Transverse colon (tissue), 4 donors: Measurements from ENCODE around the gene CLSTN2. TPM values are rescaled to one million over a fixed set of nuclear protein-coding genes. Genes with fewer than 3 reads are reported as not detected.

Experiments used
- DNase-seq: peaks from one replicate; pipeline ENCODE4 v3.0.0-alpha.2; 2019
- H3K27ac ChIP-seq, 4 donors: fragments of 200-600 bp; sonication (generic); 2 replicates each; pipeline ENCODE4 v1.5.1; 2016 to 2018; ENCODE audit warnings: inconsistent platforms in 4 of 4
- H3K27me3 ChIP-seq: fragments of 200-600 bp; sonication (generic); 2 replicates; pipeline ENCODE4 v1.5.1; 2017; ENCODE audit warnings: inconsistent platforms
- H3K36me3 ChIP-seq, 4 donors: fragments of 200-600 bp; sonication (generic); 2 replicates each; pipeline ENCODE4 v1.5.1; 2017 to 2019; ENCODE audit warnings: inconsistent platforms in 4 of 4
- H3K4me1 ChIP-seq, 4 donors: fragments of 200-600 bp; sonication (generic); 2 replicates each; pipeline ENCODE4 v1.5.1; 2017 to 2020; ENCODE audit warnings: inconsistent platforms in 4 of 4
- H3K4me3 ChIP-seq, 4 donors: fragments of 200-600 bp; sonication (generic); 1 replicate in 1 of 4; 2 replicates in 3 of 4; pipeline versions ENCODE4 v1.5.1 to v1.6.1; 2017 to 2019; ENCODE audit warnings: inconsistent platforms in 4 of 4
- H3K9me3 ChIP-seq, 2 donors: fragments of 200-600 bp; sonication (generic); 2 replicates each; pipeline ENCODE4 v1.5.1; 2017 to 2019; ENCODE audit warnings: inconsistent platforms in 2 of 2
- EP300 ChIP-seq: sonication (generic); formaldehyde crosslinking; IDR thresholded peaks from one replicate; pipeline ENCODE4 v1.6.1; 2017; ENCODE audit warnings: antibody characterized with exemption, low read depth
- POLR2A ChIP-seq: fragments of 450-650 bp; IDR thresholded peaks from one replicate; pipeline ENCODE4 v1.6.1; 2016; ENCODE audit warnings: antibody characterized with exemption, mild to moderate bottlenecking, moderate library complexity
- POLR2AphosphoS5 ChIP-seq, 3 donors: sonication (generic); formaldehyde crosslinking; IDR thresholded peaks; one replicate each; pipeline ENCODE4 v1.6.1; 2016; ENCODE audit warnings: antibody characterized with exemption in 3 of 3
- WGBS, 2 donors: methylation state at CpG; one replicate each; pipeline ENCODE4 v1.1.5; 2018; ENCODE audit warnings: low coverage in 1 of 2; 5-methylcytosine and 5-hydroxymethylcytosine counted together
- in situ Hi-C, 4 donors: fragments of 200-750 bp; cut with MboI; loops; one replicate each; pipeline versions ENCODE4 v1.15.0 to v1.15.1; 2017; ENCODE audit warnings: low sequenced_read_pairs in 3 of 4, low pct_ligation_motif_present in 1 of 4, low pct_unique_long_range_greater_than_20kb in 1 of 4
- intact Hi-C: fragments of 100-400 bp; cut with DNase I; formaldehyde crosslinking; loops from one replicate; pipeline ENCODE4 v1.15.1; 2023; ENCODE audit warnings: low total_unique reads
- total RNA-seq, 4 donors: library from RNA; depleted of rRNA; stranded (reverse); fragments of >200 nt; gene quantifications; one replicate each; pipeline ENCODE4 v1.1.0, GENCODE V29; 2016
- TF ChIP-seq, protein P1 (sequence below), 5 experiments: fragments of 200-600 bp in 3 of 5; fragments of 450-650 bp in 2 of 5; sonication (generic) in 3 of 5; IDR thresholded peaks; 1 replicate in 2 of 5; 2 replicates in 3 of 5; pipeline ENCODE4 v1.5.1; 2016 to 2017; ENCODE audit warnings: antibody characterized with exemption in 5 of 5, inconsistent platforms in 3 of 5, mild to moderate bottlenecking in 2 of 5, moderate library complexity in 1 of 5

Gene CLSTN2
- total RNA-seq, 4 donors from 2014 or later = 0.60 to 9.0 (median 2.2) TPM

GRCh38 chr3:140384028-140384771 is 449.2 kb downstream of the CLSTN2 start:
- no peak overlapping the region for H3K27ac ChIP-seq
- H3K4me1 ChIP-seq = no peaks in the 10 kb centered on the region
- H3K4me3 ChIP-seq = no peak overlapping the region
- no peak for DNase-seq
- no peaks in the 10 kb centered on the region for H3K36me3 ChIP-seq
- 50 to 62% methylated on average over 6 to 8 of the region's 8 CpGs for WGBS, 2 donors
- intact Hi-C loops = no loop called here
- TF ChIP-seq, protein P1, sequence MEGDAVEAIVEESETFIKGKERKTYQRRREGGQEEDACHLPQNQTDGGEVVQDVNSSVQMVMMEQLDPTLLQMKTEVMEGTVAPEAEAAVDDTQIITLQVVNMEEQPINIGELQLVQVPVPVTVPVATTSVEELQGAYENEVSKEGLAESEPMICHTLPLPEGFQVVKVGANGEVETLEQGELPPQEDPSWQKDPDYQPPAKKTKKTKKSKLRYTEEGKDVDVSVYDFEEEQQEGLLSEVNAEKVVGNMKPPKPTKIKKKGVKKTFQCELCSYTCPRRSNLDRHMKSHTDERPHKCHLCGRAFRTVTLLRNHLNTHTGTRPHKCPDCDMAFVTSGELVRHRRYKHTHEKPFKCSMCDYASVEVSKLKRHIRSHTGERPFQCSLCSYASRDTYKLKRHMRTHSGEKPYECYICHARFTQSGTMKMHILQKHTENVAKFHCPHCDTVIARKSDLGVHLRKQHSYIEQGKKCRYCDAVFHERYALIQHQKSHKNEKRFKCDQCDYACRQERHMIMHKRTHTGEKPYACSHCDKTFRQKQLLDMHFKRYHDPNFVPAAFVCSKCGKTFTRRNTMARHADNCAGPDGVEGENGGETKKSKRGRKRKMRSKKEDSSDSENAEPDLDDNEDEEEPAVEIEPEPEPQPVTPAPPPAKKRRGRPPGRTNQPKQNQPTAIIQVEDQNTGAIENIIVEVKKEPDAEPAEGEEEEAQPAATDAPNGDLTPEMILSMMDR (IDR thresholded peaks at IDR 0.05) = no peak
- no peak for TF ChIP-seq POLR2A
- TF ChIP-seq POLR2AphosphoS5 (IDR thresholded peaks at IDR 0.05) = no peak
- TF ChIP-seq EP300 = no peak
- in situ Hi-C loops = no loop called here
- no peaks in the 10 kb centered on the region for H3K9me3 ChIP-seq
- H3K27me3 ChIP-seq = no peaks in the 10 kb centered on the region

DNA sequence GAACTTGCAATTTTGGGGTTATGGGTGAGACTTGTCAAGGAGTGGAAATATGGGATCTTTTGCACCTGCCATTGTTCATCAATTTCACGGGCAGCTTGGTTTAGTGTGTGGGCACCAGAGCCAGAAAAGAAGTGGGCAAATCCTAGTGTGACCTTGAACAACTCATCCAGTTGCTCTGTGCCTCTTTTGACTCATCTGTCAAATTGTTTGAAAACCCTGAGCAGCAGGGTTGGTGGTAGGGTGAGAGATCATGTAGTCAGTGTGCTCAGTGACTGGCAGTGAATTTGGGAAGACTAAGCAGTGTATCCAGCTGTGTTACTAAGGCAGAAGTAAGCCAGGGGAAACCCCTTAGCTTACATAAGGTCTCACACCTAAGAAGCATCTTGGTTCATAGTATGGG is 449.9 kb downstream of the CLSTN2 start:
- 84 to 86% methylated on average over 1 of the region's 1 CpG for WGBS, 2 donors
- H3K36me3 ChIP-seq = no peaks in the 10 kb centered on the region
- TF ChIP-seq, protein P1 (IDR thresholded peaks at IDR 0.05) = no peak
- TF ChIP-seq POLR2AphosphoS5 (IDR thresholded peaks at IDR 0.05) (no peak), EP300 (no peak), POLR2A (no peak)
- H3K4me3 ChIP-seq = no peak overlapping the region
- H3K4me1 ChIP-seq = no peaks in the 10 kb centered on the region
- intact Hi-C loops = no loop called here
- in situ Hi-C loops = no loop called here
- no peaks in the 10 kb centered on the region for H3K9me3 ChIP-seq
- H3K27ac ChIP-seq = no peak overlapping the region
- DNase-seq = no peak
- H3K27me3 ChIP-seq = no peaks in the 10 kb centered on the region

- Histone ChIP-seq H3K27ac (no peak overlapping the region), H3K4me3 (no peak overlapping the region), H3K27me3 (no peaks in the 10 kb centered on the region), H3K4me1 (no peaks in the 10 kb centered on the region), H3K36me3 (no peaks in the 10 kb centered on the region), H3K9me3 (no peaks in the 10 kb centered on the region)
- intact Hi-C loops = no loop called here
- in situ Hi-C loops = no loop called here
- 73 to 78% methylated on average over 2 to 6 of the region's 6 CpGs for WGBS, 2 donors
- no peak for TF ChIP-seq POLR2AphosphoS5 (IDR thresholded peaks at IDR 0.05)
- TF ChIP-seq EP300 = no peak
- TF ChIP-seq, protein P1 (IDR thresholded peaks at IDR 0.05) = no peak
- no peak for TF ChIP-seq POLR2A
- no peak for DNase-seq
These were observed 451.5 kb downstream of the CLSTN2 start for GRCh38 chr3:140386357-140387100.

GRCh38 chr3:140387244-140387643 is 452.3 kb downstream of the CLSTN2 start:
- Histone ChIP-seq H3K9me3 (no peaks in the 10 kb centered on the region), H3K4me3 (no peak overlapping the region), H3K27ac (no peak overlapping the region), H3K36me3 (no peaks in the 10 kb centered on the region), H3K4me1 (no peaks in the 10 kb centered on the region), H3K27me3 (no peaks in the 10 kb centered on the region)
- no peak for TF ChIP-seq POLR2AphosphoS5 (IDR thresholded peaks at IDR 0.05)
- intact Hi-C loops = no loop called here
- DNase-seq = no peak
- in situ Hi-C loops = no loop called here
- 94 to 95% methylated on average over 2 of the region's 2 CpGs for WGBS, 2 donors
